Muscle layer of duodenum (tissue), 2 donors: Measurements from ENCODE around the gene VWA3A.

ENCODE experiments used
- H3K27ac ChIP-seq: one replicate; pipeline ENCODE4 v1.7.0; 2013; ENCODE audit warnings: mild to moderate bottlenecking, low read length
- H3K27me3 ChIP-seq: one replicate; pipeline ENCODE4 v1.7.0; 2013; ENCODE audit warnings: low read depth, mild to moderate bottlenecking, control low read depth, low read length
- H3K36me3 ChIP-seq, 2 donors: one replicate each; pipeline ENCODE4 v1.7.0; 2013; ENCODE audit warnings: low read length in 2 of 2, control low read depth in 1 of 2, mild to moderate bottlenecking in 1 of 2; ENCODE audit not compliant: insufficient read depth in 2 of 2, control insufficient read depth in 1 of 2
- H3K4me1 ChIP-seq, 2 donors: one replicate each; pipeline ENCODE4 v1.7.0; 2013; ENCODE audit warnings: low read length in 2 of 2, mild to moderate bottlenecking in 2 of 2, control low read depth in 1 of 2, moderate library complexity in 1 of 2; ENCODE audit not compliant: insufficient read depth in 2 of 2, control insufficient read depth in 1 of 2
- H3K4me3 ChIP-seq, 2 donors: one replicate each; pipeline ENCODE4 v1.7.0; 2013; ENCODE audit warnings: low read length in 2 of 2, low read depth in 1 of 2, mild to moderate bottlenecking in 1 of 2
- H3K9me3 ChIP-seq, 2 donors: one replicate each; pipeline ENCODE4 v1.7.0; 2013; ENCODE audit warnings: low read length in 2 of 2, control low read depth in 1 of 2, mild to moderate bottlenecking in 1 of 2; ENCODE audit not compliant: control insufficient read depth in 1 of 2
- donor health status: healthy.

VWA3A gene

DNA sequence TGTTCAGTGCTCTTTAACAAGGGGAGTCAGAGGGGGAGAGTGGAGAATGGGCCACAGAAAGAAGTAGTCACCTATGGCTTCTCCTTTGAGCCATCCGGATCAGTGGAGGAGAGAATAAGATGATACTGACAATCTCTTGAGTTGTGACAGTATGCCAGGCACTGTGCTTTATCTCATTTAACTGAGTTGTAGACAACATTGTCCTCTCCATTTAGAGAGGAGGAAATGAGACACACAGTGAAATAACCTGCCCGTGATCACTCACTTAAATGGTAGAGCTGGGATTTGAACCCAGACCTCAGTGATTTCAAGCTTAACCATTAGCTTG is 95.9 kb downstream of the VWA3A start:
- no peak overlapping the region for H3K27ac ChIP-seq

DNA sequence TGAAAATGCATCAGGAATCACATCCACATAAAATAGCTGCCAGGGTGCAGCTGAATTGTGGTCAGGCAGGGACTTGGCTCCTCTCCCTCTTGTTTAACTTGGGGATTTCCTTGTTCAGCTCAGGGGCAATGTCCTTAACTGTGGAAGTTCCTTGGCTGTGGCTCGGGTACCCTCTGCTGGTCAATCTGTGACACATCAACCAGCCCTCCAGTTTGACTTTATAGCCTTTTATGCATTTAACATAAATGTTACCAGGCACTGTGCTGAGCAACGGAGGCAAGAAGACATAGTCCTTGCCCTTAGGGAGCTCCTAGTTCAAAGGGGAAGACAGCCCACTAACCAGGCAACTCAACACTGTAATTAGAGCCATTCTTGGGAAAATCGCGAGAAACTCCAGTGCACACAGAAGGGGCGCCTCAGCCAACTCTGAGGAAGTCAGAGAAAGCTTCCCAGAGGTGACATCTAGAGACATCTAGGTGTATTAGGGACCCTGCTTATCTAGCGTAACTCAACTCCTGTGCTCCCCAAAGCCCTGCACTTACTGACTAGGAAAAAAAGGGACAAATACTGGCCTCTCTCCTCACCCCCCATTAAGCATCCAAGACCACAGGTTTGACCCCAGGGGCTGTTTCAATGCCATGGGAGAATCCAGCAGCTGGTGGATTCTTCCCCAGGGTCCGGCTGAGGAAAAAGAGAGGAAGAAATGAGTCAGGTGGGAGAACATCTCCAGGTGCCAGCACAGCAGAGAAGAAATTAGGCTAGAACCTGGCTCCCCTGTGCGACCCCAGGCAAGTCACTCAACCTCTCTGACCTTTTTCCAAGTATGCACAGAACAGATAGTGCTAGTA is 96.5 kb downstream of the VWA3A start:
- Histone ChIP-seq H3K27ac (peak overlapping the region; percentile 87), H3K4me3 (peak overlapping the region in 1 of 2 donors; percentile 46), H3K4me1 (peaks cover 14 to 19% of the 10 kb centered on the region in 2 donors), H3K9me3 (no peaks in the 10 kb centered on the region), H3K27me3 (no peaks in the 10 kb centered on the region), H3K36me3 (peaks cover 0 to 5% of the 10 kb centered on the region in 2 donors)

More for the DNA sequence above, 95.9 kb downstream of the VWA3A start:
- Histone ChIP-seq H3K4me1 (peaks cover 14 to 19% of the 10 kb centered on the region in 2 donors), H3K9me3 (no peaks in the 10 kb centered on the region), H3K4me3 (no peak overlapping the region), H3K36me3 (peaks cover 0 to 5% of the 10 kb centered on the region in 2 donors), H3K27me3 (no peaks in the 10 kb centered on the region)

DNA sequence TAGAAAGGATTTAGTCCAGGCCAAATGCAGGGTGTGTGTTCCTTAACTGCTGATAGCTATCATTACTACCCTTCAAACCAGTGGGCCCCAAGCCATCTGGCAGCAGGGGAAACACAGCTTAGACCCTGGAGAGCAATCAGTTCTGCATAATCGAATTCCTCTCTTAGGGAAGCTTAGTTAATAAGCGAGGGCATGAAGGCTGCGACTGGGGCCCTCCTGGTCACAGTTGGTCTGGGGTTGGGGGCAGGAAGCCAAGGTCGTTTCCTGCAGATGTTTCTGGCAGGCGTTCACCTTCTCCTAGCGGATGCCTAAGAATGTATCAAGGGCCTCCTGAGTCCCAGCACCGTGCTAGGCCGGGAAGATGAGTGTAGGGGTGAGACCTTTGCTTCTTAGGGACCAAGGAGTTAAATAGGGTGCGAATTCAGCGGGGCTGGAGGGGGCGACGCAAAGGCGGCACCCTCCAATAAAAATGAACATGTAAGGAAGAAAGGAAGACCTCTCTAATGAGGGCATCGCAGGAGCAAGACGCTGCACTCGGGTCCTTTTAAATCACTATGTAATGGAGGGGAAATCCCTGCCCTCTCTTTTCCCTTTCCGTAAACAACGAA is 97.2 kb downstream of the VWA3A start:
- Histone ChIP-seq H3K27me3 (no peaks in the 10 kb centered on the region), H3K27ac (peak overlapping the region; percentile 87), H3K36me3 (peaks cover 0 to 5% of the 10 kb centered on the region in 2 donors), H3K4me3 (peak overlapping the region; percentile 46 to 97), H3K4me1 (peaks cover 14 to 19% of the 10 kb centered on the region in 2 donors), H3K9me3 (no peaks in the 10 kb centered on the region)

DNA sequence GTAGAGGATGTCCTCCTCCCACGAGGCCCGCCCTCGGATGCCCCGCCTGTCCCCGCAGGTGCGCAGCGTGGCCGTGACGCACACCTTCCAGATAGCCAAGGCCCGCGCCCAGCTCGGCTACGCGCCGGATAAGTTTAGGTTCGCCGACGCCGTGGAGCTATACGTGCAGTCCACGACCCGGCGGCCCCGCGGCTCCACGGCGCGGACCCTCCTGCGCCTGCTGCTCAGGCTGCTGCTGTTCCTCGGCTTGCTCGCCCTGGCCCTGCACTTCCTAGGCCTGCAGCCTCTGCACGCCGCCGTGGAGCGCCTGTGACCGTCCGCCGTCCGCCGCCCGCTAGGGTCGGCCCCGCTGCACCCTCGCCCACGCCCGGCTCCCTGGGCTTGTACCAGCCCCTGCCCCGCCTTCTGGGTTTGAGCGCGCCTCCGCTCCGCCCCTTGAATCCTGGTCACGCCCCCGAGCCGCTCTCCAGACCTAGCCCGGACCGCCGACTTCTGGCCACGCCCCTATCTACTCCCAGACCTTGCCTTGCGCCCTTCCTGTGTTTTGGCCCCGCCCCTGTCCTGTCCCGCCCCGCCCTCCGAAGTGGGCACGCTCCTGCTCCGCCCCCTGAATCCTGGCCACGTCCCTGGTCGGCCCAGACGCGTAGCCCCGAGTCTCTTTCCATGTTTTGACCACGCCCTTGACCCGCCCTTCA is 97.9 kb downstream of the VWA3A start:
- Histone ChIP-seq H3K4me3 (peak overlapping the region; percentile 46 to 97), H3K27ac (peak overlapping the region; percentile 87), H3K36me3 (peaks cover 0 to 5% of the 10 kb centered on the region in 2 donors), H3K9me3 (no peaks in the 10 kb centered on the region), H3K4me1 (peaks cover 14 to 21% of the 10 kb centered on the region in 2 donors), H3K27me3 (no peaks in the 10 kb centered on the region)

DNA sequence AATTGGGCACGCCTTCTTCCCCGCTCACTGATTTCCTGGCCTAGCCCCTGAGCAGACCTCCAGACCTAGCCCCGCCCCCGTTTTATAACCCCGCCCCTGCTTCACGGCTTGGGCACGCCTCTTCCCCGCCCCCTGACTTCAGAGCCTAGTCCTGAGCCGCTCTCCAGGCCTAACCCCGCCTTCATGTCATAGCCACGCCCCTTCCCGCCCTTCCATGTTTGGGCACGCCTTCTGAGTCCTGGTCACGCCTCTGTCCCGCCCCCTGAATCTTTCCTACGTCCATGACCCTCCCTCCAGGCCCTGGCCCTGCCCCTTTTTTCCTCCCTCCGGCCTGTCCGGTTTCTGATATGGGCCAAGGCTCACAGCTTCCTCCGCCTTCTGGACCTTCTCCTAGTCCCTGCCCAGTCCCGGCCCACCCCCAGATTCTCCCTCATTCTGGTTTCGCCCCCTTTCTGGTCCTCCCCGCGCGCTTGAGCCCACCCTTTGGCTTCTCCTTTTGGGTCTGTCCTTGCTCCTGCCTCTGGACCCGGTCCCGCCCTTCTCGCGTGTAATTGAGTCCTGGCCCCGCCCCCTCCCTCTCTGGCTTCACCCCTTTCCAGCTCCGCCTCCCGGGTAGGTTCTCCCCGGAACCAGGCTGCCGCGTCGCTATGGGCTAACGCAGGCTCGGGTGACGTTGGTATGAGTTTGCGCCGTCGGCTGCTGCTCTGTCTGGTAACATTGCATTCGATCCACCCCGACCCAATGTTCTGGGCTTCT is 98.6 kb downstream of the VWA3A start:
- H3K4me1 ChIP-seq, result peaks cover 14 to 25% of the 10 kb centered on the region in 2 donors
- peak overlapping the region; percentile 52 to 58 for H3K4me3 ChIP-seq
- H3K27ac ChIP-seq, result peak overlapping the region; percentile 93
- no peaks in the 10 kb centered on the region for H3K9me3 ChIP-seq
- H3K36me3 ChIP-seq, result peaks cover 0 to 5% of the 10 kb centered on the region in 2 donors
- H3K27me3 ChIP-seq, result no peaks in the 10 kb centered on the region

DNA sequence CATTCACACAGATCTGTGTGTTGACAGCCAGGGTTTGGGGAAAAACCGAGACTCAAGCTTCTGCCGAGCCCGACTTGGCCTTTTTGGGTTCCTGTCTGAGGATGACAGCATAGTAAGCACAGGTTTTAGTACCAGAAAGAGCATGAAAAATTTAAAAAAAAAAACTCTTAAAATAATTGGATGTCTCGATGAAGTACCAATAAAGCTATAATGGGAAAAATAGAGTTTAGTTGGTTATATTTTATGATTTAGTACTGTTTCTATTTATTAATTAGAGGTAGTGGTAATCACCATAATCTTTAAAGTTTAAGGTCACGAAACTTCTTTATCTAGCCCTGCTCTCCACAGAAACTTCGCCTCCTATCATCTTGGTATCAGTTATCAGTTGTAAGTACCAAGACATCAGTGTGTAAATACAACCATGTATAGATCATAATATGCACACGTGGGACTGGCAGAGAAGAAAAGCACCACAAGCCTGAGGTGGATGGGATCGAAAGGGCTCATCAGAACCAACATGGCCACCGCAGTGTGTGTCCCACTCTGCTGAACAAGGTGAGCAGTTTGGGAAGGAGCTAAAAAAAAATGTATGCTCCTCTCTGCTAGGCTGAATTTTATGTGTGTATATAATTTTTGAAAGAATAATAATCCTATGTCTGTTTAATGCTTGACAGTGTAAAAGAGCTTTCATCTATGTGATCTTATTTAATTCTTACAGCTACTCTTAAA is 99.4 kb downstream of the VWA3A start:
- peaks cover 14 to 25% of the 10 kb centered on the region in 2 donors for H3K4me1 ChIP-seq

DNA sequence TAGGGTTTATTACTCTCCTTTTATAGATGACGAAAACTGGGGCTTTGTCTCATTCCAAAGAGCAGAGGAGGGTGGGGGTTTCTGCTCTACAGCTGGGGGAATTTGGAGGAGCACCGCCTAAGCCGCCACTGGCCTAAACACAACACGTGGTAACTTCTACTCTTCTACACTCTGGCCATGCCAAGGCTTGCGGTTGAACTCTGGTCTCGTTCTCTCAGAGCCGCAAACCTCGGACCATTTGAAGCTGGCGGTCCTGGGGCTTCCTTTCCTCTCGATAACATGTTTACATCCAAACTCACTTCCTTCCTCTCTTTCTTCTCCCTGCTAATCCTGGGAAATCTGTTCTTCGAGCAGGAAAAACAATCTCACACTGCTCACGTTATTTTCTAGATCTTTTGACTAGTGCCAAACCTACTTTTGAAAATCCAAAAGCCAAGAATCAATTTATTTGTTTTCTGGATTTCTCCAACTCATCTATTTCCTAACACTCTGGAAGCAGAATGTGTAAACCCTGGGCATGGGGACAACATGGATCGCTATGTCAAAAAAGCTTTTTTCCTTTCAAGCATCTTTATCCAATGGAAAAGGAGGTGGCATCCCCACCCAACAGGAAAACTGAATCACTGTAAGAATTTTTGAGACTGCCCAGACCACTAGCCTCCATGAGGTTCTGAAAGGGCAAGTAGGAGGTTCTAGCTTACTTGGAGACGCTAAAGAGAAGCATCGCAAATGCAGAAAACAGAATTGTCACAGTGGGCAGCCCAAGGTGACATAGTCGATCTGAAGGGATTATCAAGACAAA is 100.1 kb downstream of the VWA3A start:
- Histone ChIP-seq H3K9me3 (no peaks in the 10 kb centered on the region), H3K36me3 (peaks cover 0 to 5% of the 10 kb centered on the region in 2 donors), H3K4me1 (peaks cover 14 to 25% of the 10 kb centered on the region in 2 donors), H3K27ac (peak overlapping the region; percentile 93), H3K4me3 (peak overlapping the region; percentile 52 to 58), H3K27me3 (no peaks in the 10 kb centered on the region)

More for the DNA sequence above, 99.4 kb downstream of the VWA3A start:
- peak overlapping the region; percentile 93 for H3K27ac ChIP-seq
- H3K4me3 ChIP-seq, result peak overlapping the region; percentile 52 to 58
- H3K36me3 ChIP-seq, result peaks cover 0 to 5% of the 10 kb centered on the region in 2 donors
- no peaks in the 10 kb centered on the region for H3K27me3 ChIP-seq
- no peaks in the 10 kb centered on the region for H3K9me3 ChIP-seq

DNA sequence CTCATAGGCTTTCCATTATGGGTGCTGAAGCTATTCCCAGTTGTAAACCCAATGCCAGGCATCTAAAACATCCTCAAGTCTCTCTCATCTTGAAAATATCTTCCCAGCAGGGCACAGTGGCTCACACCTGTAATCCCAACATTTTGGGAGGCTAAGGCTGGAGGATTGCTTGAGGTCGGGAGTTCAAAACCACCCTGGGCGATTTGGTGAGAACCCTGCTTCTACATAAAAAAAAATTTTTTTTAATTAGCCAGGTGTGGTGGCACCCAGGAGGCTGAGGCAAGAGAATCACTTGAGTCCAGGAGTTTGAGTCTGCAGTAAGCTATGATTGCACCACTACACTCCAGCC is 100.7 kb downstream of the VWA3A start:
- H3K27me3 ChIP-seq, result no peaks in the 10 kb centered on the region
- H3K36me3 ChIP-seq, result peaks cover 0 to 5% of the 10 kb centered on the region in 2 donors
- no peaks in the 10 kb centered on the region for H3K9me3 ChIP-seq
- peak overlapping the region; percentile 93 for H3K27ac ChIP-seq
- no peak overlapping the region for H3K4me3 ChIP-seq
- peaks cover 14 to 25% of the 10 kb centered on the region in 2 donors for H3K4me1 ChIP-seq

DNA sequence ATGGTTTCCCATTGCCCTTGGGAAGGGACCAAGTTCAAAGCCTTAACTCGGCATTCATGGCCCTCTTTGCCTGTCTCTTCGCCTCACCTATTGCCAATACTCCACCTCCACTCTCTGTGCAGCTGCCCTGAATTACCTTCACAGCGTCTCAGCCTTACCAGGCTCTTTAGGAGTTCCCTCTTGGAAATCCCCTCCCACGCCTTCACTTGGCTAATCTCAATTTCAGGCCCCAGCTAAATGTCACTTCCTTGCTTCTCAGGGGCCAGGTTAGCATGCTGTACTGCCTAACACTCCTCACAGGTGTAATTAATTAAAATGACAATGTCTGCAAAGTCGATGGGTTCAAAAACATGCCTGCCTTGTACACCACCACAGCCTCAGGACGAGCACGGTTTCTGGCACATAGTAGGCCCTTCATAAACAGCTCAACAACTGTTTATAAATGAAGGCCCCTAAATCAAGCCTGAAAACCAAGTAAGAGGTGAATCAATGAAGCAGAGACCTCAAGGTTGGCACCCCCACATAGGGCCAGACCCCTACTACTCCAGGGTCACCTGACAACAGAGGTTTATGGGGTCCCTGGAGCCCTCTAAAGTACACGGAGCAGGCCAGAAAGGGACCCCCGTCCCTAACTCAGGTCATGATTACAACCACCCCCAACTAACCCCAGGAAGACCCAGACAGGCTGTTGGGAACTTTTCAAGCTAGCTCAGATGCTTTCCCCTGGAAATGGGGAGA is 102.5 kb downstream of the VWA3A start:
- Histone ChIP-seq H3K9me3 (no peaks in the 10 kb centered on the region), H3K27ac (peak overlapping the region; percentile 61), H3K4me3 (no peak overlapping the region), H3K36me3 (peaks cover 0 to 5% of the 10 kb centered on the region in 2 donors), H3K27me3 (no peaks in the 10 kb centered on the region), H3K4me1 (peaks cover 0 to 16% of the 10 kb centered on the region in 2 donors)
